HUES64 (cell line): Measurements from ENCODE around the gene EHMT2.

Experiments
- H3K27ac ChIP-seq: 2 replicates; pipeline ENCODE4 v1.7.0; 2013; ENCODE audit warnings: low read depth, low read length, inconsistent platforms
- H3K27me3 ChIP-seq: 2 replicates; pipeline ENCODE4 v1.6.1; 2013; ENCODE audit warnings: mild to moderate bottlenecking, low read length; ENCODE audit not compliant: insufficient read depth
- H3K36me3 ChIP-seq: 2 replicates; pipeline ENCODE4 v1.6.1; 2013; ENCODE audit warnings: mild to moderate bottlenecking, low read length; ENCODE audit not compliant: insufficient read depth
- H3K4me1 ChIP-seq: 2 replicates; pipeline ENCODE4 v1.6.1; 2013; ENCODE audit warnings: mild to moderate bottlenecking, low read length, moderate library complexity; ENCODE audit not compliant: insufficient read depth
- H3K4me3 ChIP-seq: 2 replicates; pipeline ENCODE4 v1.5.1; 2013; ENCODE audit warnings: mild to moderate bottlenecking, low read length, moderate library complexity
- H3K9ac ChIP-seq: 2 replicates; pipeline ENCODE4 v1.6.1; 2013; ENCODE audit warnings: mild to moderate bottlenecking, low read depth, low read length
- H3K9me3 ChIP-seq: 2 replicates; pipeline ENCODE4 v1.6.1; 2013; ENCODE audit warnings: low read depth, low read length; ENCODE audit not compliant: insufficient read depth
- WGBS: fragments of 150-250, 120-280 bp; methylation state at CpG from one replicate; pipeline ENCODE4 v1.1.7; 2013; ENCODE audit warnings: missing lambda C conversion rate; 5-methylcytosine and 5-hydroxymethylcytosine counted together

The EHMT2 gene

GRCh38 chr6:31900917-31901414, 3.5 kb upstream of the EHMT2 start:
- peaks cover 12% of the 10 kb centered on the region for H3K4me1 ChIP-seq
- no peaks in the 10 kb centered on the region for H3K9me3 ChIP-seq
- peaks cover 16% of the 10 kb centered on the region for H3K36me3 ChIP-seq
- no peaks in the 10 kb centered on the region for H3K27me3 ChIP-seq
- WGBS: 71% methylated on average over 29 of the region's 29 CpGs
- peak overlapping the region; percentile 82 for H3K27ac ChIP-seq
- H3K4me3 ChIP-seq: peak overlapping the region; percentile 74
- peak overlapping the region; percentile 81 for H3K9ac ChIP-seq

GRCh38 chr6:31899882-31900722, 2.6 kb upstream of the EHMT2 start:
- Histone ChIP-seq H3K4me3 (no peak overlapping the region), H3K27ac (no peak overlapping the region), H3K9me3 (no peaks in the 10 kb centered on the region), H3K36me3 (peaks cover 25% of the 10 kb centered on the region), H3K4me1 (peaks cover 9% of the 10 kb centered on the region), H3K27me3 (no peaks in the 10 kb centered on the region), H3K9ac (no peak overlapping the region)
- WGBS: 94% methylated on average over 49 of the region's 49 CpGs

- 90% methylated on average over 5 of the region's 5 CpGs for WGBS
- no peak overlapping the region for H3K27ac ChIP-seq
- no peak overlapping the region for H3K9ac ChIP-seq
- no peaks in the 10 kb centered on the region for H3K9me3 ChIP-seq
- H3K36me3 ChIP-seq: peaks cover 33% of the 10 kb centered on the region
- H3K27me3 ChIP-seq: no peaks in the 10 kb centered on the region
- peaks cover 9% of the 10 kb centered on the region for H3K4me1 ChIP-seq
- no peak overlapping the region for H3K4me3 ChIP-seq
These were observed 1.7 kb upstream of the EHMT2 start for GRCh38 chr6:31899215-31899614.

GRCh38 chr6:31898383-31899011, 999 bp upstream of the EHMT2 start:
- Histone ChIP-seq H3K27me3 (no peaks in the 10 kb centered on the region), H3K9me3 (no peaks in the 10 kb centered on the region), H3K36me3 (peaks cover 41% of the 10 kb centered on the region), H3K4me1 (peaks cover 9% of the 10 kb centered on the region), H3K9ac (peak overlapping the region; percentile 87), H3K27ac (no peak overlapping the region), H3K4me3 (peak overlapping the region; percentile 90)
- 20% methylated on average over 8 of the region's 8 CpGs for WGBS

- Histone ChIP-seq H3K27me3 (no peaks in the 10 kb centered on the region), H3K9me3 (no peaks in the 10 kb centered on the region), H3K4me3 (peak overlapping the region; percentile 90), H3K27ac (peak overlapping the region; percentile 68; the same call in 1 of the 2 replicates), H3K9ac (peak overlapping the region; percentile 87), H3K36me3 (peaks cover 55% of the 10 kb centered on the region), H3K4me1 (peaks cover 4% of the 10 kb centered on the region; the same call in 1 of the 2 replicates)
- 2% methylated on average over 46 of the region's 62 CpGs for WGBS
These were observed 464 bp downstream of the EHMT2 start for GRCh38 chr6:31896856-31897611.

GRCh38 chr6:31896493-31896855, 1.0 kb downstream of the EHMT2 start:
- Histone ChIP-seq H3K9ac (peak overlapping the region; percentile 72), H3K36me3 (peaks cover 61% of the 10 kb centered on the region), H3K4me3 (peak overlapping the region; percentile 90), H3K27ac (no peak overlapping the region), H3K9me3 (no peaks in the 10 kb centered on the region), H3K27me3 (no peaks in the 10 kb centered on the region), H3K4me1 (peaks cover 4% of the 10 kb centered on the region; the same call in 1 of the 2 replicates)
- 58% methylated on average over 4 of the region's 4 CpGs for WGBS

- Histone ChIP-seq H3K9ac (no peak overlapping the region), H3K36me3 (peaks cover 83% of the 10 kb centered on the region), H3K4me3 (no peak overlapping the region), H3K27ac (no peak overlapping the region), H3K9me3 (no peaks in the 10 kb centered on the region), H3K4me1 (0 out of 2 replicates have a peak, but pooled peaks cover 4% of the 10 kb centered on the region), H3K27me3 (no peaks in the 10 kb centered on the region)
- WGBS: 93% methylated on average over 6 of the region's 6 CpGs
These were observed 4.7 kb downstream of the EHMT2 start for GRCh38 chr6:31892821-31893220.

GRCh38 chr6:31889331-31889972, 8.0 kb downstream of the EHMT2 start:
- Histone ChIP-seq H3K4me1 (no peaks in the 10 kb centered on the region), H3K36me3 (peaks cover 93% of the 10 kb centered on the region), H3K9ac (no peak overlapping the region), H3K27ac (no peak overlapping the region), H3K9me3 (no peaks in the 10 kb centered on the region), H3K4me3 (no peak overlapping the region), H3K27me3 (no peaks in the 10 kb centered on the region)
- 93% methylated on average over 3 of the region's 3 CpGs for WGBS

- no peak overlapping the region for H3K27ac ChIP-seq
- H3K9ac ChIP-seq: no peak overlapping the region
- H3K4me3 ChIP-seq: no peak overlapping the region
- H3K36me3 ChIP-seq: peaks cover 93% of the 10 kb centered on the region
- H3K4me1 ChIP-seq: no peaks in the 10 kb centered on the region
- H3K27me3 ChIP-seq: no peaks in the 10 kb centered on the region
- WGBS: 94% methylated on average over 43 of the region's 43 CpGs
- H3K9me3 ChIP-seq: no peaks in the 10 kb centered on the region
These were observed 8.9 kb downstream of the EHMT2 start for GRCh38 chr6:31888276-31889258.
